ENCODE results near the gene EPM2A. TPM values are rescaled to one million over a fixed set of nuclear protein-coding genes. Genes with fewer than 3 reads are reported as not detected.
"Not testable (repeated sequence)": the region's sequence is repeated elsewhere in the genome, so short reads cannot be mapped to it uniquely, and the experiment has no call there.

Gene EPM2A
- 7.9 TPM for total RNA-seq

DNA sequence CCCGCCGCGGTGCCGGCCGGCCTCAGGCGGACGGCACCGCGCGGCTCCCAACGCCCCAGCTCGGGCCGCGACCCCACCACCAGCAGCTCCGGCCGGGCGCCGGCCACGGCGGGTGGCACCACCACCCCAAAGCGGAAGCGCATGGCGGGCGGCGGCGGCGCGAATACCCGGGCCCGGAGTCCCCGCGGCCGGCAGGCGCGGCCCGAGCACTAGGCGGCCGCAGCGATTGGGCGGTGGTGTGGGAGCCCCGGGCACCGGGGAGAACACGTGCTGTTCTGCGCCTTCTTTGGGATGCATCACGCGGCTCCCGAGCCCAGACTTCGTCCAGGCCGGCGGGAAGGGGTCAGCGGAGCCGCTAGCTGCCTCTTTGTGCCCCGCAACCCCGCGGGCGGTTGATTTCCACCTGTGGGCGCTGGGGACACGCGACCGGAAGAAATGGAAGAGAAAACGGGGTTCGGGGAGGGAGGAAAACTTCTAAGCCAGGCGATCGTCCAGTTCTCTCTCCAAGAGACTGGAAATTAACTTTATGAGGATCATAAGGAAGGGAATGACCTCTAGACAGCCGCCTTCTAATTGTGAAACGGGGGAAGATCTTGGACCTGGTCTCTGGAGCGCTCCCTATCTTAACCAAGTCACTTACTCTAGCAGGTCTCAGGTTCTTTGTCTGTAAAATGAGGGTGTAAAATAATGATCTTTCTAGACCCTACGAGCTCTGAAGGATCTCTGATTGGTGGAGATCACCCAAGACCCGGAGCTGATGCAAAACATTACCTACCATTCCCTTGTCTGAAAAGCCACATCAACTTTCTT is at the start of gene EPM2A:
Gene EPM2A, minus strand, starts transcription at position 165 of the 810 bp plus-strand sequence. Its CDS starts 22 bp downstream, at position 143.
- DNase-seq: peak; percentile 54

DNA sequence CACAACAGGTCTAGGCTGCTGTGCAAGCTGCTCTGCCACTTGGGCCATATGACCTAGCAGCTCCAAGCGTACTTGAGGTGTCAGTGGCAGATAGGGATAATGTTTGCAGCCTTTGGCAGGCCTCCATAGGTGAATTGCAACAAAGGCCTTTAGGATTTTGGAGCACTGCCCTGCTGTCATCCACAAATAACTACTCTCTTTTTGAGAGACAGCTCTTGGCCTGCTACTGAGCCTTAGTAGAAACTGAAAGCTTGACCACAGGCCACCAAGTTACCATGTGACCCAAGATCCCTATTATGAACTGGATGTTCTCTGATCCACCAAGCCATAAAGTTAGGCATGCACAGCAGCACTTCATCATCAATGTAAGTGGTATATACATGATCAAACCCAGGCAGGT is 49.4 kb upstream of the EPM2A start:
- DNase-seq: no peak

DNA sequence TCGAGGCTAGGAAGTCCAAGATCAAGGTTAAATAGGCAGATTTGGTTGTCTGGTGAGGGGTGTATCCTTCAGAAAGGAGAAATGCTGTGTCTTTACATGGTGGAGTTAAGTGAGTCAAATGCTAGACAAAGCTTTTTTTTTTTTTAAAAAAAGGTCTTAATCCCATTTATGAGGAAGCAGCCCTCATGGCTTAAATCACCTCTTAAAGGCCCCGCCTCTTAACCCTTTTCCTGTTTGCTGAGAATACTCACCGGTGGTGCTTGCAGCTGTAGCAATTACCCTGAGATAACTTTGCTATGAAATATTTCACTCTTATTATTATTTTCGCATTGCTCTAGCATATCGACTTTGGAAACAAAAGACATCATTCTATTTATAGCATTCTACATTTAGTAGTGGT is 48.5 kb upstream of the EPM2A start:
- DNase-seq: no peak

DNA sequence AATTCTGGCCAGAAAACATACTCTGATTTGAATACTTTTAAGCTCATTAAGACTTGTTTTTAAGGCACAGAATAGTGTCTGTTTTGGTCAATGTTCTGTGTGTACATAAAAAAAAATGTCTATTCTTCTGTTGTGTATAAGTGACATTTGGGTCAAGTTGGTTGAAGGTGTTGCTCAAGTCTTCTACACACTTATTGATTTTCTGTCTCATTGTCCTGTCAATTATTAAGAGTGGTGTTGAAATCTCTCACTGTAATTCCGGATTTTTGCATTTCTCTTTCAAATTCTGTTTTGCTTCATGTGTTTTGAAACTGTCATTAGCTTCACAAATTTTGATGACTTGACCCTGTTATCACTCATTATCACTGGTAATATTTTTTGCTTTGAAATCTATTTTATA is 37.5 kb upstream of the EPM2A start:
- DNase-seq: no peak

DNA sequence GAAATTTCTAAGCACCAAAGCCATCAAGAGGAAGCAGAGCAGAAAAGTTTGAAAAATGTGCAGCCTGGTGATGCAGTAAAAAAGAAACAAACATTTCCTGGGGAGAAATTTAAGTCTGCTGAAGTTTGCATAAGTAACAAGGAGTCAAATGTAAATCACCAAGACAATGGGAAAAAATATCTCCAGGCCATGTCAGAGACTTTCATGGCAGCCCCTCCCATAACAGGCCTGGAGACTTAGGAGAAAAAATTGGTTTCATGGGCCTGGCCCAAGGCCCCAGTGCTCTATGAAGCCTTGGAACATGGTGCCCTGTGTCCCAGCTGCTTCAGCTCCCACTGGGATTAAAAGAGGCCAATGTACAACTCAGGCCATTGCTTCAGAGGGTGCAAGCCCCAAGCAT is 30.1 kb upstream of the EPM2A start:
- no peak for DNase-seq

DNA sequence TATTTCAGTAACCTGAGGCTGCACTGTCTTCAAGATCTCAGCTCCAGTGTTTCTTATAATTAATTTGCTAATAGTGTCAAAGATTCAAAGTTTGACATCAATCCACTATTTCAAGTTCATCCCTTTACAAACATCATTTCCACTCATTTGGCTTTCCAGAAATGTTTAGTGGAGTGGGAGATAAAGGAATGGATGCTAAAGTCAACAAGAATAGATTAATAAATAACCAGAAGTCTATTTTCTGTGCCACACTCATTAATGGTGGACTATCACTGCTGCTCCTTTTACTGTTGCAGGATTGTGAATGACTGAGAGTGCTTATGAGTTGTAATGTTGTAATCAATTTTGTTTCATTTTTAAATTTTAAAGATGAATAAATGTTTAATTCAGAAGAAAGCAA is 28.4 kb upstream of the EPM2A start:
- DNase-seq: no peak

DNA sequence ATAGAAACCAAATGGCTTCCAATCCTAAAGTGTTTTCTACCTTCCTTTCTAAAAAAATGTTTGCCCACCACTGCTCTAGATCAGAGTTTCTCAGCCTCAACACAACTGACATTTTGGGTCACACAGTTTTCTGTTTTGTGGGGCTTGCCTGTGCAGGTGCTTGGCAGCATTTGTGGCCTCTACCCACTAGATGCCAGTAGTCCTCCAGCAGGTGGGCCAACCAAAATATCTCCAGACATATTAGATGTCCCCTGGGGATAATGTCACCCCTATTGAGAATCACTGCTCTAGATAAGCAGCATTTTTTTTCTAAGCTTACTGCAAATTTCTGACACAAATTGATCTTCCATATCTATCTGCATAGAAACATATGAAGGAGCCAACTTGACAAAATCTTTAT is 26.3 kb upstream of the EPM2A start:
- no peak for DNase-seq

DNA sequence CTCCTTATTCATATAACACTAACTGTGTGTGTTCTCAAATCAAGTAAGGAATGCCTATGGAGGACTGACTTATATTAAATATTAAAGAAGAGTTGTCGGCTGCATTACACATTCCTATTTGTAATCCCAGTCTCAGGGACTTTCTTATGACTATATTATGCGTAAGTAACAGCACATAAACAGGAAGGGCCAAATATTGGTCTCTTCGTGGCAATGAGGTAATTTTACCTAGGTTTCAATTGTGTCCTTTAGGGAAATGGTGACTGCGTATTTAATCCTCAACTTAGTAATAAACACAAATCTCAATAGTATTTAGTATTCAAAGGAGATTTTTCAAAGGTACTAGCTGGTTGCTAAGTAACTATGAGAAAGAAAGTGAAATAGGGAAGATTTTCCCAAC is 22.8 kb upstream of the EPM2A start:
- no peak for DNase-seq

DNA sequence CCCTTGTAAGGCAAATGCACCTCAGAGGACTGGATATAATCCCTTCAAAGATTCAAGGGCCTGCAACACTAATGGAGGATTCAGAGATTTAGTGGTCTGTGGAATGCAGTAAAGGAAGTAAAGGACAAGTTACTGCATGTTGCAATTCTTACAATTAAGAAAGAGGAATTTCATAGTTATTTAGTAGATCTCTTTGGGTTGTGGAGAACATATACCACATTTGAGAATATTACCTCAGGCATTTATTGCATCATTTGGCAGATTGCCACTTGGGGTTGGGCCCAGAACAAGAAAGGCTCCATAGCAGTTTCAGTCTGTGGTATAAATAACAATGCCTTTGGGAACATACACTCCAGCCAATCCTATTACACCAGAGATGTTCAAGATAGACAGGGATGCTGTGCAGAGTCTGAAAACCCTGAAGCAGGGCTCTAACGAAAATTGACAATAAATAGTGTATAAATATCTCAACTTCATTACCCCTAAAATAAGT is 20.9 kb upstream of the EPM2A start:
- peak; percentile 31 for DNase-seq

DNA sequence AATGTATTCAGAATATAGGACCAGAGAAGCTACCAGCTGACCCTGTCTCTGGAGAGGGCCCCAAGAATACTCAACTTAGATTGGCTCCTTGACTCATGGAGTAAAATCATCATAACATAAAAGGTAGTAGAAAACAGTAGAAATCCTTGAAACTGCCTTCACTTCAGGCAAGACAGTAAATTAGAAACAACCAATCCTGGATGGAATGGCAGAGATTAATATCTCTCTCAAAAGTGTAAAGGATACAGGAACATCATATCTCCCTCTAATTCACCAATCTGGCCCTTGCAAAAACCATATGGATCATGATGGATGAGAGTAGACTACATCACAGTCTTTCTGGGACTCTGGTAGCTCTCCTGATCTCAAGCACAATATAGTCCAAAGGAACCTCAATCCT is 20.4 kb upstream of the EPM2A start:
- DNase-seq: no peak

DNA sequence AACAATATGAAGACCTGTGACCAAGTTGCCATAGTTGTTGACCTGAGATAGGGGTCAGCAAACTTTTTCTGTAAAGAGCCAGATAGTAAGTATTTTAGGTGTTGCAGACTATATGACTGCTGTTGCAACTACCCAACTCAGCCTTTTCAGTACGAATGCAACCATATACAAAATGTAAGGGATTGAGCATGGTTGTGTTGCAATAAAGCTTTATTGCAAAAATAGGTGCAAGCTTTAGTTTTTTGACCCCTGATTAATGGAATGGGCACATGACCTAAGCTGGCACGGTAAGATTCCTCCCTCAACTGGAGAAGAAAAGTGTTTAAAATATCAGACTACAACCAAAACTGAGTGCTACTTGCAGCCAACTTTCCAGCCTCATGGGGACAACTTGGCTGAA is 17.3 kb upstream of the EPM2A start:
- no peak for DNase-seq

DNA sequence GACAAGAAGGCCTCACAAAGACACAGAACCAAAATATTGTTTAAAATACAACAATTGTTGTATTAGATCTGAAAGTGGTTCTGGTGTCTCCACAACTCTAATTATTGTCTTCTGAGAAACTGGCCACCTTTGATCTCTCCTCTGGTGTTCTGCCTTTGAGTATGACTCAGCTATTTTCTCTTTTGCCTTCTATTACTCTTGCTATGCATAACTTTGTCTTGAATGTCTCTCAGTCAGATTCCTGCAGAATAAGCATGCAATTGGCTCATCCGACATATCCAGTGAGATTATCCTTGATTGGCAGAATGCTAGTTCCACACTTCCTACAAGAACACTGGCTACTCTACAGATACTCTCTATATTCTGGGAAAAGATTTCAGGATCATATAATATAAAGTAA is 14.3 kb upstream of the EPM2A start:
- DNase-seq: no peak

DNA sequence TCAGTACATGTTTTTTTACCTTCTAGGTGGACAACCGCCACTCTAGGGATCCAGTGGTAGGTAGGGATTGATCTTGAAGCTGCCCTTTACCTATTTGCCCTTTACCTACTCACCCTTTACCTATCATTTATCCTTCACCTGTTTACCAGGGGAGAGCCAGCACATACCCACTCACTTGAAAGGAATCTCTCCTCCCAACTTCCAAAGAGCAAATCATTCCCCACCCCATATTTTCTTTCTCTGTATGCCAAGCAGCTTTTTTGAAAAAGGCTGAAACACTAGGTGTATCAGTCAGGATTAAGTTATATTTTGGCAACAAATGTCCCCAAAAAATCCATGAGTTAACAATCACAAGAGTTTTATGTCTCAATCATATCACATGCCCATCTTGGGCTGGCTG is 10.5 kb upstream of the EPM2A start:
- no peak for DNase-seq

DNA sequence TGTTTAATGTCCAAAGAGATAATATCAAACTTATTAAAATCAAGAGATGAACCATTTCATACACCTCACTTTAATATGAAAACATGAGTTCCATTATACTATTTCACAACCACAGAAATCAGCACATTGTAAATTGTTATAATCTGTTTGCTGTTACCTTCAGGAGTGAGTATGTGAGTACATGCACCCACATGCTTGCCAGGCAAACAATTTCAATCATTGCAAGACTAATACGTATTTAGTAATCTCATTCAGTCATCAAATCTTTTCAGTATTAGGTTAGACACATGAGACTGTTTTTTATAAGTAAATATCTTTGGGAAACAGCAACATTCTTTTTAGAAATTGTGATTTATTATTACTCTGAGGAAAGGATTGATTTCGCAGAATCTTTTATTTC is 9.3 kb upstream of the EPM2A start:
- no peak for DNase-seq

DNA sequence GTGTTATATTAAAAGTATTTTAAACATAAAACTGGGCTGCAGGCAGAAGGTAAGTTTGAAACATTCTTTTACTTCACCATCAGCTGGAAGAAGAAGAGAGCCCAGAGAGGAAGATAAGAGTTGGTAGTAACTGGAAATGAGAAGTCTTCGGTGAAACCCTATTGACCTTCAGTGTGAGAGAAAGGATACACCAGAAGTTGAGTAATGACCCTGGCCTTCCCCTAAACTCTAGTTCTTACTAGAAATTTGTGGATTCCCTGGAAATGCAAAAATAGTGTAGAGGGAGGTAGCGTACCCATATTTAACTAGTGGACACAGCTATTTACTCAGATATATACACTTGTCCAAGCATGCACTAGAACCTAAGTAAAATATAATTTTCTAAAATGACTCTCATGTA is 8.0 kb upstream of the EPM2A start:
- DNase-seq: no peak

DNA sequence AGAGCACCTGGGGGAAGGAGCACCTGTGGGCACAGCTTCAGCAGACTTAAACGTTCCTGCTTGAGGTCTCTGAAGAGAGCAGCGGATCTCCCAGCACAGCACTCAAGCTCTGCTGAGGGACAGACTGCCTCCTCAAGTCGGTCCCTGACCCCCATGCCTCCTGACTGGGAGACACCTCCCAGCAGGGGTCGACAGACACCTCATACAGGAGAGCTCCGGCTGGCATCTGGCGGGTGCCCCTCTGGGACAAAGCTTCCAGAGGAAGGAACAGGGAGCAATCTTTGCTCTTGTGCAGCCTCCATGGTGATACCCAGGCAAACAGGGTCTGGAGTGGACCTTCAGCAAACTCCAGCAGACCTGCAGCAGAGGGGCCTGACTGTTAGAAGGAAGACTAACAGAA is 7.2 kb upstream of the EPM2A start:
- not testable (repeated sequence) for DNase-seq

DNA sequence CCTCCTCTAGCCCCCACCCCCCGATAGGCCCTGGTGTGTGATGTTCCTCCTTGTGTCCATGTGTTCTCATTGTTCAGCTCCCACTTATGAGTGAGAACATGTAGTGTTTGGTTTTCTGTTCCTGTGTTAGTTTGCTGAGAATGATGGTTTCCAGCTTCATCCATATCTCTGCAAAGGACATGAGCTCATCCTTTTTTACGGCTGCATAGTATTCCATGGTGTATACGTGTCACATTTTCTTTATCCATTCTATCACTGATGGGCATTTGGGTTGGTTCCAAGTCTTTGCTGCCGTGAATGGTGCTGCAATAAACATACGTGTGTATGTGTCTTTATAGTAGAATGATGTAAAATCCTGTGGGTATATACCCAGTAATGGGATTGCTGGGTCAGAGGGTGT is 4.4 kb upstream of the EPM2A start:
- DNase-seq: not testable (repeated sequence)

DNA sequence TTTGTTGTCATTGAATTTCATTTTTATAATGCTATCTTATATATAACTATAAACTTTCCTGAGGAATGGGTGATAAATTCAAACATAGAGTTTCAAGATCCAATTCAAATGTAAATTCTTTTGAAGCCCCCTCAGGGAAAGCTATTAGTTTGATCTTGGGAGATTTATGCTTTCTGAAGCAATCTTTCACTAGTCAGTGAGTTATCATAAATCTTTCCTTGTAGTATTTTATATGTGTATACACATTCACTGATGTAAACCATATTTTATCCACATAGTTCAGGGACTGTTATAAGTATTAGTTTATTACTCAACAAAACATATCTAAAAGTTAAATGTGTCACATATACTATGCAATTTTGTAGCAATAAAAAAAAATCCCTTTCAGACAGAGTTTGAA is 2.9 kb upstream of the EPM2A start:
- no peak for DNase-seq

DNA sequence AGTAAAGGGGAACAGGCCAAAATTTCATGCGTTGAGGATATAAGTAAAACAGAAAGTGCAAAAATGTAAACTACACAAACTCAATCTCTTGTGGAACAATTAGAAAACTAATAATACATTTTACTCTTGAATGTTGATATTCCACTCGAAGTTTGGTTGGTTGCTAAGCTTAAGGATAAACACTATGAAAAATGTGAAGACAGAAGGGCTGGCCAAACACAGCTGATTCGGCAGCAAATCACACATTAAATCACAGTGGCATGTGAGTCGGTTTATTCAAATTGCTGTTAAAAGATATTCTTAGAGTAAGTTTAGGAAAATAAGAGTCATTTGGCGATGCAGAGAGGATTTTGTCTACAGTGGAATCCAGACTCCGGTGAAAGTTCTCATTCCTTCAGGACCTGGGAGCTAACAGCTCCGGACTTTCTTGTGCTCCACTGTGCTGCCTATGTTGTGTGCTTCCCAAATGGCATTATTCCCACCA is 1.4 kb upstream of the EPM2A start:
- DNase-seq: peak; percentile 31

DNA sequence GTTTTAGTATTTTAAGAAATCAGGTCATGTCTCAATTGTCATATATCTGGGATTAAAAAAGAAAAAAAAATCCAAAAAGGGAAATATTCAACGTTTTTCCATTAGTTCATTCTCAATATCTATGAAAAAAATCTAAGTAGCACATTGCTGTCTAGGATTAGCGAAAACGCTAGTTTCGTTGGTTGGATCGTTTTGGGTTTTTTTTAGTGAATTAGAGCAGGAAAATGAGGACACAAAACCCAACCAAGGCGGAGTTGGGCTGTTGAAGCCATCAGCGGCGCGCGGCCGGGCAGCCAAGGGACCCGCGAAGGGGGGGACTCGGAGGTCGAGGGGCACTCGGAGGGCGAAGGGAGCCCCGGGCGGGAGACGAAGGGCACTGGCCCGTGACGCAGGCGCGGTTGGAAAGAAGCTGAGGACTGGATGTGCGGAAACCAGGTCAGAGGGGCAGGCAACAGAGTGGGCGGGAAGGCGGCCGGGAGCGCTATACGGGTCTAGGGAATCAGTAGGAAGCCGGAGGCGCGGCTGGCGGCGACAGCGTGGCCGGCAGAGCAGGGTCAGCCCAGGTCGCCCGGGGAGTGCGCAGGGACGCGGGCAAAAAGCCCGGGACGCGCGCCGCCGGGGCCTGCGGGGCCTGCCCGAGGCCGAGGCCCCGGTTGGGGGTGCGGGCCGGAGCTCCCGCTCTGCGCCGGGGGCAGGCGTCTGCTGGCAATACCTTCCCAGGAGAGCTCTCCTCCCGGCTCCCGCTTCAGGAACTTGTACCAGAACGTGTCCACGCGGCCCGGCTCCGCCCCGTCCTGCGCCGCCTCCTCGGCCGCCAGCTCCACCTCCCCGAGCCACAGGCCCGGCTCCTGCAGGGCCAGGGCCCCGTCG is 599 bp downstream of the EPM2A start:
- peak; percentile 88 for DNase-seq

DNA sequence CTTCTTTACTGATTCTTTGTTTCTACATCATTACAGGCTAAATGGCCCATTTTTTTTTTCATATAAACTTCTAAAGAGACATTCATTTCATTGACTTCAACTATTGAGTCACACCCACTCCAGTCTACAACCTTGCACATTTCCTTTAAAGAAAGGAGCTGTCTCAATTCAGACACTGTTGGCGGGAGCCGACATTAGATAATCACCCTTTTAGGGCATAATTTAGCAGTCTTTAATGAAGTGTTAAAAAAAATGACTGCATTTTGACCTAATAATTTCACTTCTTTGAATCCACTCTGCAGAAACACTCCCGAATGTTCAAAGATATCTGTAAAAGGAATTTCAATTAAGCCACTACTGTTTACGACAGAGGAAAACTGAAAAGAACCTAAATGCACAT is 1.5 kb downstream of the EPM2A start:
- DNase-seq: no peak

DNA sequence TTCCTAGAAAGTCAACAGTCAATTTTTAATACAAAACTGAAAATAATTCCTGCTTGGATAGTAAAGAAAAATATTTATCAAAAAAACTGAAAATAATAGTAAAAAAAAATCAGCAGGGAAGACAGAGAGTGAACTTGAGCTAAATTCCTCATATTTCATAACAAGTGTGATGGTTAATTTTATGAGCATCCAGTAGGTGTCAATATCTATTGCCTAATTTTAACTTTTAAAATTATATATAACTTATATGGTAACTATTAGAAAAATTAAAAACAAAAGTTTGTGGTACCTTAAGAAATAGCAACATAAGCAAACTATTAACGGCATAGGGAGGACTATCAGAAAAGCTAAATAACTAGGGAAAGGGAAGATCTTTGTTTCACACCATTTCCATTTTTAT is 2.1 kb downstream of the EPM2A start:
- no peak for DNase-seq

DNA sequence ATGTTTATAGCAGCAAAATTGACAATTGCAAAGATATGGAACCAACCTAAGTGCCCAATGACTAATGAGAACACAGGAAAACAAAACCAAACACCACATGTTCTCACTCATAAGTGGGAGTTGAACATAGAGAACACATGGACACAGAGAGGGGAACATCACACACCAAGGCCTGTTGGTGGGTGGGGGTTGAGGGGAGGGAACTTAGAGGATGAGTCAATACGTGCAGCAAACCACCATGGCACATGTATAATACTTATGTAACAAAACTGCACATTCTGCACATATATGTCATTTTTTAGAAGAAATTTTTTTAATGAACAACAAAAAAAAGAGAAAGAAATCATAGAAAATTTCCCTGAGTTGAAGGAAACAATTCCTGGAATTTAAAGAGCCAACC is 3.9 kb downstream of the EPM2A start:
- DNase-seq: no peak

All from skin of body (tissue), 2 donors.